Iris pigment epithelial cell (primary cell): ENCODE data around the gene MYO1H.
"Not testable (repeated sequence)": the region's sequence is repeated elsewhere in the genome, so short reads cannot be mapped to it uniquely, and the experiment has no call there.

ENCODE experiments used
- DNase-seq: peaks from one replicate; pipeline ENCODE4 v3.0.0-alpha.2; 2011; ENCODE audit warnings: low read depth

The MYO1H gene

GRCh38 chr12:109347589-109347988 lies at the start of gene MYO1H:
MYO1H (plus strand) TSS chr12:109347900; CDS start chr12:109347961, 61 bp downstream.
- DNase-seq = no peak

- DNase-seq = no peak
Observed at GRCh38 chr12:109299849-109300248, 47.9 kb upstream of the MYO1H start.

- DNase-seq = no peak
Observed at GRCh38 chr12:109301643-109302168, 46.0 kb upstream of the MYO1H start.

- DNase-seq = no peak
Observed at GRCh38 chr12:109302358-109302757, 45.3 kb upstream of the MYO1H start.

GRCh38 chr12:109302770-109303169 lies 44.9 kb upstream of the MYO1H start:
- no peak for DNase-seq

GRCh38 chr12:109304485-109304884 lies 43.2 kb upstream of the MYO1H start:
- no peak for DNase-seq

- no peak for DNase-seq
Observed at GRCh38 chr12:109305547-109305946, 42.2 kb upstream of the MYO1H start.

- DNase-seq = no peak
Observed at GRCh38 chr12:109307051-109307450, 40.6 kb upstream of the MYO1H start.

- DNase-seq = no peak
Observed at GRCh38 chr12:109308534-109309380, 38.9 kb upstream of the MYO1H start, which contains the start of gene FOXN4. FOXN4 (minus strand) TSS chr12:109309284; CDS start chr12:109308321, 963 bp downstream.

GRCh38 chr12:109309381-109310246 lies 38.1 kb upstream of the MYO1H start:
- DNase-seq = no peak

- no peak for DNase-seq
Observed at GRCh38 chr12:109310247-109311125, 37.2 kb upstream of the MYO1H start.

- not testable (repeated sequence) for DNase-seq
Observed at GRCh38 chr12:109321294-109321693, 26.4 kb upstream of the MYO1H start.

GRCh38 chr12:109329003-109329402 lies 18.7 kb upstream of the MYO1H start:
- DNase-seq = no peak

- DNase-seq = no peak
Observed at GRCh38 chr12:109329686-109330085, 18.0 kb upstream of the MYO1H start.

- no peak for DNase-seq
Observed at GRCh38 chr12:109330282-109331230, 17.1 kb upstream of the MYO1H start.

- no peak for DNase-seq
Observed at GRCh38 chr12:109331301-109331952, 16.3 kb upstream of the MYO1H start.

- no peak for DNase-seq
Observed at GRCh38 chr12:109334887-109335286, 12.8 kb upstream of the MYO1H start.

GRCh38 chr12:109336593-109336992 lies 11.1 kb upstream of the MYO1H start:
- DNase-seq = no peak

- no peak for DNase-seq
Observed at GRCh38 chr12:109343677-109344076, 4.0 kb upstream of the MYO1H start.

- no peak for DNase-seq
Observed at GRCh38 chr12:109345428-109345827, 2.3 kb upstream of the MYO1H start.
